GM12872 (cell line): ENCODE measurements around the gene PTPRG.

Experiments
- TF ChIP-seq, protein P1 (sequence below): IDR thresholded peaks from 3 replicates; pipeline ENCODE4 v1.5.1; 2011; ENCODE audit warnings: low read depth, mild to moderate bottlenecking, low read length, moderate library complexity; ENCODE audit not compliant: insufficient read depth

PTPRG gene

DNA sequence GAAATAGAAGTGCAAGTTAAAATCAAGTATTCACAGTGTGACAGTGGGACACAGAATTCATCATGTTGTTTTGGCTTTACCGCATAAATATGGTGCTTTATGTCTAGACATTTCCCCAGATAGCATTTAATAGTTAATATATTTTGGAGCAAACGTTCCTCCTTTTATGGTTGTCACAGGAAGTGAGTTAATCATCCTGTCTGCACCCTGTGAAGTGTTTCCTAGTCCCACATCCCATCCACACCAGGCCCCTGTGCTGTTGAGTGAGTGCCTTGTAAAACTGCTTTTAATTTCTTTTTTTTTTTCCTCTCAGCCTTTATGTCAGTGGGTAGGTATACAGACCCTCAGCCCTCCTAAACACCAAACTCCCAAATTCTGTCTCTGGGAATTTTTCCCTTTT is 418.3 kb downstream of the PTPRG start:
- TF ChIP-seq, protein P1, sequence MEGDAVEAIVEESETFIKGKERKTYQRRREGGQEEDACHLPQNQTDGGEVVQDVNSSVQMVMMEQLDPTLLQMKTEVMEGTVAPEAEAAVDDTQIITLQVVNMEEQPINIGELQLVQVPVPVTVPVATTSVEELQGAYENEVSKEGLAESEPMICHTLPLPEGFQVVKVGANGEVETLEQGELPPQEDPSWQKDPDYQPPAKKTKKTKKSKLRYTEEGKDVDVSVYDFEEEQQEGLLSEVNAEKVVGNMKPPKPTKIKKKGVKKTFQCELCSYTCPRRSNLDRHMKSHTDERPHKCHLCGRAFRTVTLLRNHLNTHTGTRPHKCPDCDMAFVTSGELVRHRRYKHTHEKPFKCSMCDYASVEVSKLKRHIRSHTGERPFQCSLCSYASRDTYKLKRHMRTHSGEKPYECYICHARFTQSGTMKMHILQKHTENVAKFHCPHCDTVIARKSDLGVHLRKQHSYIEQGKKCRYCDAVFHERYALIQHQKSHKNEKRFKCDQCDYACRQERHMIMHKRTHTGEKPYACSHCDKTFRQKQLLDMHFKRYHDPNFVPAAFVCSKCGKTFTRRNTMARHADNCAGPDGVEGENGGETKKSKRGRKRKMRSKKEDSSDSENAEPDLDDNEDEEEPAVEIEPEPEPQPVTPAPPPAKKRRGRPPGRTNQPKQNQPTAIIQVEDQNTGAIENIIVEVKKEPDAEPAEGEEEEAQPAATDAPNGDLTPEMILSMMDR, result no peak

DNA sequence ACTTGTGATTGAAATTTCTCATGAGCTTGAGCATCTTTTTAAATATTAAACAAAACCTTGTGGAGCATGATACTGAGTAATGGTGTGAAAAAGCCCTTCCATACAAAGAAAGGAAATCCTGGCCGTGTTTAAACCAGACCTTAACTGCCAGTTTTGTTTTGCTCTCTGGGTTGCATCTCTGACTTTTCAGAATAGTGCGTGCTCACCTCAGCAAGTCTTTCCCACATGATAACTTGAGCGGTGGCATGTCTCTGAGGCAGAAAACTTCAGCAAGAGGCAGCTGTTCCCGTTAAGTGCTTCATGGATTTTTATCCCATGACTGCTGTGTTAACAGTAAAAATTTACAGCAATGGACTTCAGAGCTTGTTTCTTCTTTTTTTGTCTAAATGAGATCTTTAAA is 418.7 kb downstream of the PTPRG start:
- TF ChIP-seq, protein P1, result no peak

DNA sequence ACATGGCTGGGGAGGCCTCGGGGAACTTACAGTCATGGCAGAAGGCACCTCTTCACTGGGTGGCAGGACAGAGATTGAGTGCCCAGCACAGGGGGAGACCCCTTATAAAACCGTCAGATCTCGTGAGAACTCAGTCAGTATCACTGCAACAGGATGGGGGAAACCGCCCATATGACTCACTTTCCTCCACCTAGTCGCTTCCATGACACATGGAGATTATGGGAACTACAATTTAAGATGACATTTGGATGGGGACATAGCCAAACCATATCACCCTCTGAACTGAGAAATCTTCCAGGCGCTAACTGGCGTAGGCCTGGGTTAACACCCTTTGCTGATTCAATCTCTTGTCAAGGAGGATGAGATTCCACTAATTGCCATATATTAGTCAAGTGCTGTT is 419.7 kb downstream of the PTPRG start:
- TF ChIP-seq, protein P1, result no peak

DNA sequence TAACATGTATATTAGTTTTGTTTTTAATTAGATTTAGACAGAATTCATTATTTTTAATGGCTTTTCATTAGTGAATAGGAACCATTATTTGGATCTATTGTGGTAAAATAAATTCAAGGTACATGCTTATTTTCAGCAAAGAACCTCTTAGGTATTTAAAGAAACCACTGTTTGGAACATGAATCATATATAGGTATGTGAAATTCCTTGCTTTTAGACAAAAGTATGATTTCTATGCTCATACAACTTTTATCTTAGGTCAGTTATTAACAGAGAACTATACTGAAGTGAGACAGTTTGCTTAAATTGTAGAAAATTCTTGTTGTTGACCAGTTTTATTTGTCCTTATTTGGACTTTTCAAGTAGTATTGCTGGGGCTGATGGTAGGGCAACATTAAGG is 422.1 kb downstream of the PTPRG start:
- TF ChIP-seq, protein P1, result no peak

DNA sequence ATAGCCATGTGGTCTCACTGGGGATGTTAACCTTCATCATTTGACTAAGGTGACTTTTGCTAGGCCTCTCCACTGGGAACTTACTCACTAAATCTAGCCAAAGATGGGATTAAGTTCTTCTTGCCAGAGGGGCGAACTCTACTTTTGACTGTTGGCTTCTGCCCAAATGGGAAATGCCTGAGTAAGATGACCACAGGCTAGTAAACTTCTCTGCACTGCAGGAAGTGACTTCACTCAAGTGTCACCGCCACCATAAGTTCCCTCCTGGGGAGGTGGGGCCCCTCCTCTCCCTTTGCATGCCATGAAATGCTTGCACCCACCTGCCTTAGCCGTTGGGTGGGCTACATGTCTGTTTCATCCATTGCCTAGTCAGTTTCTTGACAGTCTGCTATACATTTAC is 423.6 kb downstream of the PTPRG start:
- TF ChIP-seq, protein P1, result no peak

DNA sequence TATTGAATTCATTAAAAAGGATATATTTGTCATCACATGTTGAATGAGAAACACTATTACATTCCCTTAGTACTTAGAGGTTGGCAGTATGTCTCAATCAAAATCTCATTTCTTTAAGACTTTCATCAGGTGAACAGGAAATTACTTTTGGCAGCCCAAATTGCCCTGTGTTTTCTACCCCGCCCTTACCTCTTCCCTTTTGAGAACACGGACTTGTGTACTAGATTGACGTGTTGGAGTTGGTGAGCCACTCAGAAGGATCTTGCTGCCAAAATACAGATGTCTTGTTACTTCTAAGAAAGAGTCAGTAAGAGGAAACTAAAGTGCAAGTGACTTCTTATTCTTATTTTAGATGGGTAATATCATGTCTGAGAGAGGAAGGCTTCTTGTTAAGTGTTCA is 425.1 kb downstream of the PTPRG start:
- TF ChIP-seq, protein P1, result no peak

DNA sequence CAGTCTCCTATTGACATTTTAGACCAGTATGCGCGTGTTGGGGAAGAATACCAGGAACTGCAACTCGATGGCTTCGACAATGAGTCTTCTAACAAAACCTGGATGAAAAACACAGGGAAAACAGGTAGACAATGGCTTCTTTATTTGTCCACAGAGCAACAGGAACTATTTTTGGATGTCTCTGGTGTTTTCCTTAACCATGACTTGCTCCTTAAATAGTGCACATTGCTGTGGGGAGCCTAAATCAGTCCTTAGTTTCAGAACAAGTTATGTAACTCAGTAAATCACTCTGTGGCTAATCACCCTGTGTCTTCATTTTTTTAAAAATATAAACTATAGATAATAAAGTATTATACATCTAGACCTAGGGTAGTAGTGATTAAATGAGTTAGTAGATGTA is 428.3 kb downstream of the PTPRG start:
- TF ChIP-seq, protein P1, result no peak
